ENCODE measurements around the gene CXCL16.
"Not testable (repeated sequence)": the region's sequence is repeated elsewhere in the genome, so short reads cannot be mapped to it uniquely, and the experiment has no call there.

The CXCL16 gene

GRCh38 chr17:4720787-4721186 is 18.9 kb downstream of the CXCL16 start:
- no peak for DNase-seq

GRCh38 chr17:4719684-4720221 is 20.0 kb downstream of the CXCL16 start:
- no peak for DNase-seq

- no peak for DNase-seq
These were observed 20.6 kb downstream of the CXCL16 start for GRCh38 chr17:4719146-4719545.

GRCh38 chr17:4718276-4718675 is 21.5 kb downstream of the CXCL16 start:
- DNase-seq, result no peak

- no peak for DNase-seq
These were observed 21.9 kb downstream of the CXCL16 start for GRCh38 chr17:4717791-4718190.

GRCh38 chr17:4716081-4716480 is 23.6 kb downstream of the CXCL16 start:
- DNase-seq, result no peak

- no peak for DNase-seq
These were observed 24.5 kb downstream of the CXCL16 start for GRCh38 chr17:4715063-4715744.

GRCh38 chr17:4714340-4715062 is 25.2 kb downstream of the CXCL16 start:
- DNase-seq, result not testable (repeated sequence)

- DNase-seq, result no peak
These were observed 27.2 kb downstream of the CXCL16 start for GRCh38 chr17:4712526-4712925.

- no peak for DNase-seq
These were observed 28.0 kb downstream of the CXCL16 start for GRCh38 chr17:4711661-4712181.

GRCh38 chr17:4710693-4711634 is 28.8 kb downstream of the CXCL16 start:
- peak; percentile 16 for DNase-seq

GRCh38 chr17:4709794-4710692 is 29.7 kb downstream of the CXCL16 start, which contains the start of gene ARRB2:
ARRB2 (plus strand) TSS chr17:4710632; CDS start chr17:4710722, 90 bp downstream.
- DNase-seq, result peak; percentile 98

GRCh38 chr17:4708436-4708835 is 31.3 kb downstream of the CXCL16 start:
- DNase-seq, result no peak

- no peak for DNase-seq
These were observed 33.6 kb downstream of the CXCL16 start for GRCh38 chr17:4706121-4706520.

GRCh38 chr17:4704991-4705390 is 34.7 kb downstream of the CXCL16 start:
- DNase-seq, result no peak

- DNase-seq, result not testable (repeated sequence)
These were observed 35.2 kb downstream of the CXCL16 start for GRCh38 chr17:4704574-4704907.

GRCh38 chr17:4703330-4703691 is 36.4 kb downstream of the CXCL16 start:
- DNase-seq, result no peak

- DNase-seq, result no peak
These were observed 38.6 kb downstream of the CXCL16 start for GRCh38 chr17:4701116-4701515.

- DNase-seq, result not testable (repeated sequence)
These were observed 40.2 kb downstream of the CXCL16 start for GRCh38 chr17:4699401-4700056.

- DNase-seq, result no peak
These were observed 43.3 kb downstream of the CXCL16 start for GRCh38 chr17:4696437-4696805.

- DNase-seq, result no peak
These were observed 46.3 kb downstream of the CXCL16 start for GRCh38 chr17:4693416-4693815.
